ENCODE data around the gene SORCS3. TPM values are rescaled to one million over a fixed set of nuclear protein-coding genes. Genes with fewer than 3 reads are reported as not detected.

The SORCS3 gene
- total and polyA plus RNA-seq, 2 of the 4 experiments (the other 2 are of a cell fraction): not detected

GRCh38 chr10:105148456-105148855 is 507.4 kb downstream of the SORCS3 start:
- Histone ChIP-seq H2AK5ac (ENCODE audit: low read depth, low read length) (no peak overlapping the region), H3K4me3 (ENCODE audit: insufficient read depth, low read depth, low read length) (no peak overlapping the region), H4K5ac (ENCODE audit: low read depth, low read length) (no peak overlapping the region), H3K9me3 (ENCODE audit: control insufficient read depth, insufficient read depth, low read length) (peaks cover 6% of the 10 kb centered on the region; the same call in 1 of the 2 replicates), H3K9me1 (ENCODE audit: insufficient read depth, low read length) (no peaks in the 10 kb centered on the region), H2AK9ac (replicated peaks; ENCODE audit: low read depth, low read length, poor library complexity) (no peak overlapping the region), H4K8ac (ENCODE audit: low read depth in 2 of 2, low read length in 2 of 2) (no peak overlapping the region), H2BK120ac (ENCODE audit: low read depth, low read length) (no peak overlapping the region), H3K56ac (ENCODE audit: extremely low read depth, insufficient read depth, low read length) (no peak overlapping the region), H3K4me1 (ENCODE audit: control insufficient read depth, insufficient read depth, low read length) (no peaks in the 10 kb centered on the region), H3K18ac (ENCODE audit: low read depth, low read length) (no peak overlapping the region), H4K20me1 (ENCODE audit: insufficient read depth, low read length) (no peaks in the 10 kb centered on the region), H3K27ac (ENCODE audit: insufficient read depth, low read length) (no peak overlapping the region), H2AFZ (replicated peaks; ENCODE audit: low read length, poor library complexity) (no peak overlapping the region), H3K23ac (ENCODE audit: low read depth, low read length) (no peak overlapping the region), H2BK15ac (ENCODE audit: low read depth, low read length) (no peak overlapping the region), H3K14ac (replicated peaks; ENCODE audit: low read depth, low read length) (no peak overlapping the region), H3K79me1 (ENCODE audit: low read depth in 1 of 2, low read length in 2 of 2) (no peaks in the 10 kb centered on the region), H2BK20ac (ENCODE audit: low read depth, low read length) (no peak overlapping the region), H3K36me3 (ENCODE audit: control insufficient read depth, insufficient read depth, low read length) (no peaks in the 10 kb centered on the region), H4K91ac (ENCODE audit: insufficient read depth, low read depth, low read length) (no peak overlapping the region), H3K9ac (ENCODE audit: low read depth, low read length) (no peak overlapping the region), H2BK5ac (ENCODE audit: low read depth, low read length, poor library complexity, severe bottlenecking) (no peak overlapping the region), H3K27me3 (ENCODE audit: control insufficient read depth, insufficient read depth, low read length) (no peaks in the 10 kb centered on the region), H3K4me2 (ENCODE audit: low read depth, low read length) (no peak overlapping the region), H3K4ac (ENCODE audit: low read depth, low read length) (no peak overlapping the region)
- no peak for TF ChIP-seq BHLHE40 (IDR thresholded peaks at IDR 0.05; ENCODE audit: low read depth, low read length)
- no peak for TF ChIP-seq MXI1 (IDR thresholded peaks at IDR 0.05; ENCODE audit: borderline replicate concordance, low read depth, low read length)
- no peak for TF ChIP-seq FOS (IDR thresholded peaks at IDR 0.05; ENCODE audit: low read depth, low read length)
- no peak for TF ChIP-seq POLR2A (IDR thresholded peaks at IDR 0.05; ENCODE audit: low read depth, low read length)
- no peak for TF ChIP-seq RFX5 (IDR thresholded peaks at IDR 0.05; ENCODE audit: low read depth, low read length)
- TF ChIP-seq RAD21 (IDR thresholded peaks at IDR 0.05; ENCODE audit: low read length): no peak
- WGBS, 2 experiments (ENCODE audit: extremely low coverage in 2 of 2, insufficient read length in 1 of 2): no CpG with 5 or more reads among the region's 1 CpG
- ATAC-seq (ENCODE audit: low read depth) (no peak), DNase-seq (no peak)
- in situ Hi-C loops (cut with MboI; ENCODE audit: low sequenced_read_pairs): no loop called here
- ChIA-PET POLR2A (ENCODE audit: unreplicated experiment) (no interaction called here), CTCF (no interaction called here)
- no TSS peak for BruUV-seq (replicated peaks)
- intact Hi-C loops (cut with micrococcal nuclease): no loop called here
- dilution Hi-C loops (cut with HindIII; ENCODE audit: low sequenced_read_pairs, unreplicated experiment): no loop called here

All from IMR-90 (cell line).